NCI-H82 treated with DMSO at 0.1 percent for 48 hours (cell line): ENCODE data around the gene SCG2.
"Not testable (repeated sequence)": the region's sequence is repeated elsewhere in the genome, so short reads cannot be mapped to it uniquely, and the experiment has no call there.

Experiments
- DNase-seq: peaks from one replicate; lab custom pipeline; 2025; ENCODE audit not compliant: unreplicated experiment; lab: John Stamatoyannopoulos, UW

SCG2 gene

GRCh38 chr2:223613017-223613950 lies 11.1 kb upstream of the SCG2 start:
- no peak for DNase-seq

GRCh38 chr2:223612501-223612900 lies 10.3 kb upstream of the SCG2 start:
- DNase-seq, result no peak

GRCh38 chr2:223611061-223611460 lies 8.9 kb upstream of the SCG2 start:
- DNase-seq, result no peak

DNA sequence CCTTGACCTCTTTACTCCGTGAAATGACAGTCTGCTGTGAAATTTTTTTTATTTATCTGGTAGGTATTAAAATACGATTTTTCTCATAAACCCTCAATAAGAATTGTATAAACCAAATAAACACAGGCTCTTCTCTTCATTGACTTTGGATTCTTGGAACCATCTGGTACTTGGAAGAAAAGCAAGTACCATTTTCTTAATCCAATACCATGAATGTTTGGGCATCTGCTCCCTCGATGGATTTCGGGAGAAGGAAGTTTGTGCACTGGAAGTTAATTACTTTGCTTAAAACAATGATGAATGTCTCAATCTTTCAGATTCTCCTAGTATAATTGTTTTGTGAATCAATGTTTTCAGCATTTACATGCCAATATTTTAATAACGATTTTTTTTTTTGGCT lies 5.3 kb upstream of the SCG2 start:
- DNase-seq, result no peak

- DNase-seq, result no peak
Observed at GRCh38 chr2:223606946-223607345, 4.8 kb upstream of the SCG2 start.

GRCh38 chr2:223604231-223604630 lies 2.1 kb upstream of the SCG2 start:
- no peak for DNase-seq

GRCh38 chr2:223602972-223603371 lies 811 bp upstream of the SCG2 start:
- no peak for DNase-seq

- DNase-seq, result no peak
Observed at GRCh38 chr2:223601018-223601417, 1.1 kb downstream of the SCG2 start.

DNA sequence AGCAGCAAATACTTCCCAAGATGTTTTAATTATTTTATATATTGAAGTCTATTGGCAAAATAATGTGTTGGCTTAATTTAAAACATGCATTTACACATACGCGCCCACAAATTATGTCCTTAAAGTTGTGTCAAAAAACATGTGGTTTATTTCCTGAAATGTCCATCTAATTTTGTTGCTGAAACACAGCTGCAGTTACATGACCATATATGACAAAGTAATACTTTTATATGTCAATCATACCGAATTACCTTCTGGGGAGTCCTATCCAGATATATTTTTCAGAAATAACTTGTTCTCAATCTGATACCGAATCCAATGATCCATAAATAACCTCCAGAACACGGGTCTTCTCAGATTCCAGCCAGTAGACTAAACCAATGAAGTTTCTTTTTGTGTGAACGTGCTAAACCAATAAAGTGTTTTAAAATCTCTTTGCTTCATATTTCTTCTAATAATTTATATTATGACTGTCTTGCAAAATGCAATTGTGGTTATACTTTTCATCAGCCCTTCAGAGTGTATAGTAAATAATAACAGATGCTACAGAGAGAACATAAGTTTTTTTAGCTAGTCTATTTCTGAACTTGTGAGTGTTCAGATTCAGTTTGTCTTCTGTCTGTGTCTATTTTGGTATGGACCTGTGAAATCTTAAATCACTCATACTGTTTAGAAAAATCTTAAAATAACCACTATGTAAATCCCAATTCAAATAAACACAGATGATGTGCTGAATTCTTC lies 2.4 kb downstream of the SCG2 start:
- DNase-seq, result no peak

DNA sequence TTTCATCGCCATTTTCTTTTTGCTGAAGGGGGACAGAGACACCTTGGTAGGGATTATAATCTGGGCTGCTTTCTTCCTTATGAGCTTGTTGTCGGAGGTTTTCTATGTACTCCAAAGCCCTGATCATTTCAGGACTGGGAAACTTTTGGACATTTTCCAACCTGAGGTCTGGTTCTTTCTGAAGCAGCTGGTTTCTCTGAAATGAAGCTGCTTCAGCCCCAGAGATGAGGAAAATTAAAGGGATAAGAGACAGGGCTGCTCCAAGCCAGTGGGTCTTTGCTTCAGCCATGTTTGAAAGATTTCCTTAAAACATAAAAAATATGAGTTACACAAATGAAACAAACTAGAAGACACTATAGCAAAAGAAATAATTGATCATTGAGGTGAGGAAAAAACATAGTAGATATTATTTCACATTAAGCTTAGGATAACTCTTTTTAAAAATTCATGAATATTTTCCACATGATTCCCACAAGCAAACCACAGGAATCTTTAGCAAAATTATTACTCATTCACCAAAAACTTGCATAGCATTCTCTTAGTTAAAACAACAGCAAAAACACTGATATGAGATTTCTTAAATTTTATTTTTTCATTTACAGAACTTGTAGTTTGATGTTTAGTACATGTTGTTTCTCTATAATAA lies 3.0 kb downstream of the SCG2 start:
- DNase-seq, result no peak

DNA sequence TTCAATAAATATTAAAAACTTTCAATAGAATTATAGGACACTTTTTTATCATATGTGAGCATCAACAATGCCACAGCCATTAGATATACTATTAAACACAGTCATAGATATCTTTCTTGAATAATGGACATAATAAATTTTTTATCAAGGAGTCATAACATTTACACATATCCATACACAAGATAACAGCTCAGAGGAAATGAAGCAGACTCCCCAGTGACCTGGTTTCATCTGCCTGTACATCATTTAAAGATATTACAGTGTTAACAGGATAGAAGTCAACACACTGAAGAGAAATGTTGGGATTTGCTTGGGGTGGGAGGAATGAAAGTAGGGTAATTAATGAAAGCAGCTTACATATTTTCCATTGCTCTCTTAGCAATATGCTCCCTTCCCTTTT lies 5.1 kb downstream of the SCG2 start:
- DNase-seq, result peak; percentile 15

- DNase-seq, result no peak
Observed at GRCh38 chr2:223596208-223596607, 6.0 kb downstream of the SCG2 start.

DNA sequence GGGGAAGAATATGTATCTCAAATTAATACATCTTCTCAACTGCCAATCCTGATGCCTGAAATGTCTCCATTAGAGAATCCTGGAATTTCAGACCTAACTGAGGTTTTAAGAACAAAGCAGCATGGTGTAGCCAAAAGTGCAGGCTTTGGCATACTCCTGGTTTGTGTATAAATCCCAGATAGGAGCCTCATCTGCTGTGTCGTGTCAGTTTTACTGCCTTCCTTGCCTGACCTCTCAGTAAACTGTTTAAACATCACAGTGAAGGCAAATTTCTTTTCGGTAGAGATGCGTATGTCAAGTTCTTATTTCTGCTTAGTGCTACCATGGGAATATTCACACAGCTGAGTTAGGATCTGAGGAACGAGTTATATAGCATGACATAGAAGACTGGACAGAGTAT lies 7.3 kb downstream of the SCG2 start:
- no peak for DNase-seq

DNA sequence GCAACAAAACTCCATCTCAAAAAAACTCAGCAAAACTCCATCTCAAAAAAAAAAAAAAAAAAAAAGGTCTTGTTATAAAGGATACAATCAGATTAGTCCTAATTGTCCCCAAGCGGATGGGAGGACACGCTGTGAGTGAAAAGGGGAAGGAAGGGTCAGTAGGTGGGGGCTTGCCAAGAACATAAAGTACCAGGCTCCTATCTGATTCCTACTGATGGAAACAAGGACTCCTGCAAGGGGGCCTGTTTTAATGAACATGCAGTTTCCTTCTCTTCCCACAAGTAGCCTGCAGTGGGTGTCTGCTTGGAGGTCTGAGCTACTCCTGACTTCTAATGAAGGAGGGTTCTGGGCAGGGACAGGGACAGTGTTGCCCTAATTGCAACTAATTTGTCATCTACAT lies 7.9 kb downstream of the SCG2 start:
- DNase-seq, result no peak

DNA sequence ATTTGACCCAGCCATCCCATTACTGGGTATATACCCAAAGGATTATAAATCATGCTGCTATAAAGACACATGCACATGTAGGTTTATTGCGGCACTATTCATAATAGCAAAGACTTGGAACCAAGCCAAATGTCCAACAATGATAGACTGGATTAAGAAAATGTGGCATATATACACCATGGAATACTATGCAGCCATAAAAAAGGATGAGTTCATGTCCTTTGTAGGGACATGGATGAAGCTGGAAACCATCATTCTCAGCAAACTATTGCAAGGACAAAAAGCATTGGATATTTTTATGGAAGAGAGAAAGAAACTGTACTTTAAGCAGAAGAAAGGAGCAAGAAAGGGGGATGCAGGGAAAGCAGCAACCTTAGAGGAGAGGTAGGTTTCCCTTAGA lies 9.5 kb downstream of the SCG2 start:
- not testable (repeated sequence) for DNase-seq

DNA sequence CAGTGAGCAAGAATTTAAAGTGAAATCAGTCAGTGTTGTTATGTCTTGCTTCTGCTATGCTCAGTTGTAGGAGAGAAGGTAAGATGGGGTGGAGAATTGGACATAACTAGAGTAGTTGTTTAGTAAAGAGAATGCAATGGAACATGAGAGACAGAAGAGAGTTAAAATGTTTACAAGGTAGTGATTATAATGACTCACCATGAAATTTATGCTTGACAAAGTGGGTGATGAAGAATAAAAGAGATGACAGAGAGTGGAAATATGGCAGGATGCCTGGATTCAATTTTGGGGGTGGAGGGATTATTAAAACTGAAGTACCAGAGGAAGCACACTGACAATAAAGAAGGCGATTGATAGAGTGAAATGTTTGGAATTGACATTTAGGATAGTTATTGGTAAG lies 10.6 kb downstream of the SCG2 start:
- no peak for DNase-seq

GRCh38 chr2:223590964-223591363 lies 11.2 kb downstream of the SCG2 start:
- no peak for DNase-seq

GRCh38 chr2:223589901-223590300 lies 12.3 kb downstream of the SCG2 start:
- no peak for DNase-seq

DNA sequence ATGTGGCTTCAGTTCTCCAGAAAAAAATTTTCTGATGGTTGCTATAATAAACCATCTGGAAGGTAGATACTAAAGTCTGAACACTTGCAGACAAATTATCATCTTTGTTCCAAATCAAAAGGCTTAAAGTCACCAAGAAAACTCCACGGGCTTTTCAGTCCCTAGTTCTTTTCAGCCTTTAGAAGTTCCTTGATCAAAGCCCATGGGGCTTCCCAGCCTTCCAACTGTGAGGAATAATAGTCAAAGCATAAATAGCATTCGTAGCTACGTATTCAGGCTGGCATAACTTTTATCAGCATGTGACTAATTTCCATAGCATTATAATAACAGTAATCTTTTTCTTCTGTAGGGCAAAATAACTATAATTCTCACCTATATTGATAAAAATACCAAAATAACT lies 13.9 kb downstream of the SCG2 start:
- no peak for DNase-seq

DNA sequence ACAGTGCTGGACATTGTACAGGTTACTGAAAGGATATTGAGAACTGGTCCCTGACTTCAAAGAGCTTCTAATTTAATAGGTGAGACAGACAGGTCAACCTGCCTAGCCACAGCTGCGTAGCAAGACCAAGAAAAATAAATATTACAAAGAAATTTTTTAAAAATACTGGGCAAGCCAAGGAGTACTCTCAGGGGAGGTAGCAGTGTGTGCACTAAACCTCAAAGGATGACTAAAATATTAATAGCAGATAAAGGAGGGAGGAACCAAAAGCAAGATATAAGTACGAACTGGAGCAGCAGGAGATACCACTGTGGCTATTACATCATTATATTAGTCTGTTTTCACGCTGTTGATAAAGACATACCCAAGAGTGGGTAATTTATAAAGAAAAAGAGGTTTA lies 14.9 kb downstream of the SCG2 start:
- DNase-seq, result no peak

GRCh38 chr2:223586261-223586660 lies 15.9 kb downstream of the SCG2 start:
- DNase-seq, result peak; percentile 2

GRCh38 chr2:223585666-223586065 lies 16.5 kb downstream of the SCG2 start:
- DNase-seq, result peak; percentile 46
